Spinal cord (tissue), 10 donors: ENCODE results near the gene LONRF2. TPM values are rescaled to one million over a fixed set of nuclear protein-coding genes. Genes with fewer than 3 reads are reported as not detected.

Experiments
- DNase-seq, 6 donors: peaks; one replicate each; pipeline versions ENCODE4 v3.0.0 to v3.0.0-alpha.2; 2013 to 2015; ENCODE audit warnings: low spot score in 6 of 6, low read depth in 4 of 6
- H3K27ac ChIP-seq: one replicate; pipeline ENCODE4 v1.5.1; 2013; ENCODE audit warnings: low read depth, low read length, control low read depth
- H3K27me3 ChIP-seq: one replicate; pipeline ENCODE4 v1.6.1; 2013; ENCODE audit warnings: low read length; ENCODE audit not compliant: control insufficient read depth, insufficient read depth
- H3K36me3 ChIP-seq: one replicate; pipeline ENCODE4 v1.6.1; 2013; ENCODE audit warnings: low read length; ENCODE audit not compliant: control insufficient read depth, insufficient read depth
- H3K4me1 ChIP-seq: one replicate; pipeline ENCODE4 v1.6.1; 2013; ENCODE audit warnings: low read length; ENCODE audit not compliant: control insufficient read depth, insufficient read depth
- H3K4me3 ChIP-seq: one replicate; pipeline ENCODE4 v1.5.1; 2013; ENCODE audit warnings: low read depth, low read length, control low read depth
- H3K9me3 ChIP-seq: one replicate; pipeline ENCODE4 v1.6.1; 2013; ENCODE audit warnings: low read length; ENCODE audit not compliant: control insufficient read depth, insufficient read depth
- WGBS: methylation state at CpG from one replicate; pipeline ENCODE4 v1.1.5; 2013; ENCODE audit warnings: missing lambda C conversion rate; ENCODE audit not compliant: insufficient coverage; 5-methylcytosine and 5-hydroxymethylcytosine counted together
- polyA plus RNA-seq, 2 donors: library from polyadenylated mRNA; unstranded; fragments of 120-200 nt; gene quantifications; one replicate each; pipeline ENCODE4 v1.2.1, GENCODE V29; 2013; ENCODE audit not compliant: insufficient read length in 2 of 2
- total RNA-seq, 2 donors: library from RNA; depleted of rRNA in 1 of 2; stranded (reverse); fragments of 120-200 nt in 1 of 2; fragments of >200 nt in 1 of 2; gene quantifications; one replicate each; pipeline versions ENCODE4 v1.2.3 to v1.2.4, GENCODE V29; 2013 to 2014
- donor health status: healthy.

Gene LONRF2
- total and polyA plus RNA-seq, 4 donors = 17.0 to 60.1 (median 38.7) TPM

GRCh38 chr2:100309311-100309710, 13.0 kb downstream of the LONRF2 start:
- no CpG with 5 or more reads among the region's 3 CpGs for WGBS
- Histone ChIP-seq H3K27ac (no peak overlapping the region), H3K36me3 (peaks cover 6% of the 10 kb centered on the region), H3K9me3 (no peaks in the 10 kb centered on the region), H3K27me3 (no peaks in the 10 kb centered on the region), H3K4me1 (no peaks in the 10 kb centered on the region), H3K4me3 (no peak overlapping the region)
- peak in 1 of 6 donors; percentile 60 for DNase-seq

DNA sequence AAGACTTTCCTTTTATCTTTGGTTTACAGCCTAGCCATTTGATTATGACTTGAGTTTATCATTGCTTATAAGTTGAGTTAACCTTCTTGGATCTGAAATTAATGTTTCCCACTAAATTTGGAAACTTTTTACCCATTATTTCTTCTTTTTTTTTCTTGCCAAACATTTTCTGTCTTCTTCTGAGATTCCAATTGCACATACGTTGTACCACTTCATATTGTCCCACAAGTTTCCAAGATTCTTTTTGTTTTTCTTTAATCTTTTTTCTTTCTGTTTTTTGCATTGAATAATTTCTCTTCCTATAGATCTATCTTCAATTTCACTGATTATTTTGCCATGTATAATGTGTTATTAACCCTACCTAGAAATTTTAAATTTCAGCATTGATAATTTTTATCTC, 18.6 kb downstream of the LONRF2 start:
- no peak overlapping the region for H3K27ac ChIP-seq
- H3K9me3 ChIP-seq = no peaks in the 10 kb centered on the region
- no peaks in the 10 kb centered on the region for H3K27me3 ChIP-seq
- no peak for DNase-seq
- WGBS = 100% methylated on average over 1 of the region's 1 CpG
- H3K4me1 ChIP-seq = no peaks in the 10 kb centered on the region
- H3K4me3 ChIP-seq = no peak overlapping the region
- H3K36me3 ChIP-seq = peaks cover 10% of the 10 kb centered on the region

GRCh38 chr2:100302585-100302892, 19.8 kb downstream of the LONRF2 start:
- Histone ChIP-seq H3K4me3 (no peak overlapping the region), H3K27me3 (no peaks in the 10 kb centered on the region), H3K27ac (no peak overlapping the region), H3K4me1 (no peaks in the 10 kb centered on the region), H3K36me3 (peaks cover 7% of the 10 kb centered on the region), H3K9me3 (no peaks in the 10 kb centered on the region)
- DNase-seq = no peak
- 100% methylated on average over 1 of the region's 3 CpGs for WGBS

- no CpG with 5 or more reads among the region's 7 CpGs for WGBS
- no peaks in the 10 kb centered on the region for H3K27me3 ChIP-seq
Measured at GRCh38 chr2:100301881-100302584, 20.3 kb downstream of the LONRF2 start.

GRCh38 chr2:100299548-100299947, 22.8 kb downstream of the LONRF2 start:
- no peak overlapping the region for H3K4me3 ChIP-seq
- WGBS = no CpG with 5 or more reads among the region's 5 CpGs
- H3K27ac ChIP-seq = no peak overlapping the region
- H3K4me1 ChIP-seq = no peaks in the 10 kb centered on the region
- DNase-seq = no peak
- no peaks in the 10 kb centered on the region for H3K9me3 ChIP-seq
- H3K36me3 ChIP-seq = peaks cover 16% of the 10 kb centered on the region
- no peaks in the 10 kb centered on the region for H3K27me3 ChIP-seq

More at GRCh38 chr2:100301881-100302584, 20.3 kb downstream of the LONRF2 start:
- Histone ChIP-seq H3K4me3 (no peak overlapping the region), H3K9me3 (no peaks in the 10 kb centered on the region), H3K4me1 (no peaks in the 10 kb centered on the region), H3K27ac (no peak overlapping the region), H3K36me3 (peaks cover 12% of the 10 kb centered on the region)
- DNase-seq = no peak

GRCh38 chr2:100297511-100297910, 24.8 kb downstream of the LONRF2 start:
- no peak overlapping the region for H3K4me3 ChIP-seq
- no peak overlapping the region for H3K27ac ChIP-seq
- WGBS = 75% methylated on average over 1 of the region's 3 CpGs
- DNase-seq = no peak
- no peaks in the 10 kb centered on the region for H3K9me3 ChIP-seq
- no peaks in the 10 kb centered on the region for H3K27me3 ChIP-seq
- H3K36me3 ChIP-seq = peaks cover 25% of the 10 kb centered on the region
- H3K4me1 ChIP-seq = no peaks in the 10 kb centered on the region

- no peak for DNase-seq
- H3K36me3 ChIP-seq = peaks cover 40% of the 10 kb centered on the region
- 100% methylated on average over 6 of the region's 9 CpGs for WGBS
- H3K27ac ChIP-seq = no peak overlapping the region
- no peaks in the 10 kb centered on the region for H3K9me3 ChIP-seq
- H3K27me3 ChIP-seq = no peaks in the 10 kb centered on the region
- H3K4me1 ChIP-seq = peaks cover 7% of the 10 kb centered on the region
- H3K4me3 ChIP-seq = no peak overlapping the region
Measured at GRCh38 chr2:100294162-100294497, 28.2 kb downstream of the LONRF2 start.

- no peak overlapping the region for H3K4me3 ChIP-seq
- no peak overlapping the region for H3K27ac ChIP-seq
- 88% methylated on average over 7 of the region's 9 CpGs for WGBS
- no peaks in the 10 kb centered on the region for H3K9me3 ChIP-seq
- peaks cover 7% of the 10 kb centered on the region for H3K4me1 ChIP-seq
- DNase-seq = no peak
- H3K36me3 ChIP-seq = peaks cover 41% of the 10 kb centered on the region
- no peaks in the 10 kb centered on the region for H3K27me3 ChIP-seq
Measured at GRCh38 chr2:100293341-100294161, 28.8 kb downstream of the LONRF2 start.

- Histone ChIP-seq H3K27ac (no peak overlapping the region), H3K36me3 (peaks cover 36% of the 10 kb centered on the region), H3K4me3 (no peak overlapping the region), H3K9me3 (no peaks in the 10 kb centered on the region), H3K27me3 (no peaks in the 10 kb centered on the region), H3K4me1 (peaks cover 7% of the 10 kb centered on the region)
- peak in 2 of 6 donors; percentile 34 to 37 for DNase-seq
- 79% methylated on average over 2 of the region's 4 CpGs for WGBS
Measured at GRCh38 chr2:100292022-100292580, 30.2 kb downstream of the LONRF2 start.
